Neural crest cell (in vitro differentiated cells): ENCODE data around the gene CCT8L2. TPM values are rescaled to one million over a fixed set of nuclear protein-coding genes. Genes with fewer than 3 reads are reported as not detected.
"Not testable (repeated sequence)": the region's sequence is repeated elsewhere in the genome, so short reads cannot be mapped to it uniquely, and the experiment has no call there.

Source experiments
- DNase-seq: peaks from one replicate; pipeline ENCODE4 v3.0.0; 2021; ENCODE audit warnings: low read depth, mixed read lengths, low spot score
- H3K27ac Mint-ChIP-seq: one replicate; pipeline ENCODE4 v1.8.0; 2021; ENCODE audit warnings: mild to moderate bottlenecking, mixed read lengths; ENCODE audit not compliant: unreplicated experiment
- H3K27me3 Mint-ChIP-seq: 2 replicates; pipeline ENCODE4 v1.8.0; 2021; ENCODE audit warnings: low read depth, mild to moderate bottlenecking, mixed read lengths
- H3K36me3 Mint-ChIP-seq: 2 replicates; pipeline ENCODE4 v1.8.0; 2021; ENCODE audit warnings: low read depth, mild to moderate bottlenecking, mixed read lengths
- H3K4me1 Mint-ChIP-seq: 2 replicates; pipeline ENCODE4 v1.8.0; 2021; ENCODE audit warnings: mixed read lengths
- H3K4me3 Mint-ChIP-seq: one replicate; pipeline ENCODE4 v1.8.0; 2021; ENCODE audit warnings: mild to moderate bottlenecking, mixed read lengths
- H3K9me3 Mint-ChIP-seq: 2 replicates; pipeline ENCODE4 v1.8.0; 2021; ENCODE audit warnings: mixed read lengths
- CTCF ChIP-seq: fragments of 200-600 bp; sonication (generic); conservative IDR thresholded peaks from 2 replicates; pipeline ENCODE4 v1.5.0; 2021; ENCODE audit warnings: antibody characterized with exemption, mild to moderate bottlenecking
- total RNA-seq: library from RNA; stranded (reverse); gene quantifications from 2 replicates; pipeline ENCODE4 v1.2.1, GENCODE V29; 2021

The CCT8L2 gene
- total RNA-seq, 1 donor from 2014 or later = not detected

GRCh38 chr22:16562711-16563554 is 29.7 kb downstream of the CCT8L2 start:
- TF ChIP-seq CTCF = no peak
- DNase-seq = no peak
- Mint-ChIP-seq H3K27me3 (no peaks in the 10 kb centered on the region), H3K4me1 (no peaks in the 10 kb centered on the region), H3K4me3 (no peak overlapping the region), H3K27ac (no peak overlapping the region), H3K9me3 (no peaks in the 10 kb centered on the region), H3K36me3 (no peaks in the 10 kb centered on the region)

GRCh38 chr22:16561093-16561658 is 31.4 kb downstream of the CCT8L2 start:
- H3K27ac Mint-ChIP-seq, H3K9me3 Mint-ChIP-seq, H3K27me3 Mint-ChIP-seq: not testable (repeated sequence)

GRCh38 chr22:16560651-16561050 is 32.0 kb downstream of the CCT8L2 start:
- not testable (repeated sequence) for H3K4me1 Mint-ChIP-seq, H3K9me3 Mint-ChIP-seq, H3K4me3 Mint-ChIP-seq, H3K27ac Mint-ChIP-seq, H3K27me3 Mint-ChIP-seq, H3K36me3 Mint-ChIP-seq, DNase-seq

More at GRCh38 chr22:16561093-16561658, 31.4 kb downstream of the CCT8L2 start:
- H3K4me1 Mint-ChIP-seq, H3K4me3 Mint-ChIP-seq, H3K36me3 Mint-ChIP-seq, DNase-seq: not testable (repeated sequence)

- H3K4me3 Mint-ChIP-seq, H3K36me3 Mint-ChIP-seq, H3K27ac Mint-ChIP-seq, H3K4me1 Mint-ChIP-seq, H3K27me3 Mint-ChIP-seq, DNase-seq, H3K9me3 Mint-ChIP-seq: not testable (repeated sequence)
These were observed 32.6 kb downstream of the CCT8L2 start for GRCh38 chr22:16559996-16560395.

GRCh38 chr22:16559056-16559955 is 33.3 kb downstream of the CCT8L2 start:
- Mint-ChIP-seq H3K4me1 (no peaks in the 10 kb centered on the region), H3K36me3 (peaks cover 5% of the 10 kb centered on the region), H3K9me3 (peaks cover 3% of the 10 kb centered on the region), H3K27me3 (no peaks in the 10 kb centered on the region), H3K4me3 (no peak overlapping the region), H3K27ac (no peak overlapping the region)
- DNase-seq = no peak
- TF ChIP-seq CTCF = no peak

GRCh38 chr22:16558376-16558945 is 34.1 kb downstream of the CCT8L2 start:
- DNase-seq, H3K4me1 Mint-ChIP-seq, H3K4me3 Mint-ChIP-seq, H3K27ac Mint-ChIP-seq, H3K27me3 Mint-ChIP-seq, H3K9me3 Mint-ChIP-seq, H3K36me3 Mint-ChIP-seq: not testable (repeated sequence)

GRCh38 chr22:16557511-16557910 is 35.1 kb downstream of the CCT8L2 start:
- not testable (repeated sequence) for H3K9me3 Mint-ChIP-seq, DNase-seq, H3K27me3 Mint-ChIP-seq, H3K27ac Mint-ChIP-seq, H3K36me3 Mint-ChIP-seq, H3K4me1 Mint-ChIP-seq, H3K4me3 Mint-ChIP-seq

- not testable (repeated sequence) for H3K36me3 Mint-ChIP-seq, H3K4me3 Mint-ChIP-seq, H3K4me1 Mint-ChIP-seq, DNase-seq, H3K9me3 Mint-ChIP-seq, H3K27ac Mint-ChIP-seq, H3K27me3 Mint-ChIP-seq
These were observed 37.3 kb downstream of the CCT8L2 start for GRCh38 chr22:16555077-16555994.

- not testable (repeated sequence) for H3K36me3 Mint-ChIP-seq, H3K27me3 Mint-ChIP-seq, H3K4me1 Mint-ChIP-seq, H3K4me3 Mint-ChIP-seq, H3K9me3 Mint-ChIP-seq, H3K27ac Mint-ChIP-seq, DNase-seq
These were observed 49.3 kb downstream of the CCT8L2 start for GRCh38 chr22:16543310-16543709.
